A549 (cell line): ENCODE measurements around the gene TP53I11. TPM values are rescaled to one million over a fixed set of nuclear protein-coding genes. Genes with fewer than 3 reads are reported as not detected.

Experiments
- ATAC-seq, 2 experiments: fragments of 200-7000 bp in 1 of 2; fragments of >200 bp in 1 of 2; cut with Nextera tagmentation in 1 of 2; cut with Tn5 transposase in 1 of 2; 3 replicates each; pipeline versions ENCODE4 v1.8.0 to v1.9.1; 2018 to 2020; ENCODE audit warnings: mild to moderate bottlenecking in 1 of 2, moderate library complexity in 1 of 2
- CTCF ChIA-PET: fragments of 300-600 bp; sonication (Branson Sonifier 250); formaldehyde crosslinking; extraction: SDS; loops from one replicate; lab custom pipeline; 2021; ENCODE audit warnings: antibody characterized with exemption, inconsistent platforms; lab: Yijun Ruan, JAX
- POLR2A ChIA-PET: fragments of 350-600 bp; formaldehyde crosslinking; extraction: SDS; loops from one replicate; lab custom pipeline; 2021; ENCODE audit warnings: antibody characterized with exemption, inconsistent platforms; lab: Yijun Ruan, JAX
- DNase-seq, 2 experiments: peaks; one replicate each; pipeline versions ENCODE4 v3.0.0 to v3.0.0-alpha.2; 2011 to 2016; ENCODE audit warnings: low read depth in 1 of 2, low spot score in 1 of 2
- FAIRE-seq: peaks from 2 replicates; lab custom pipeline; 2011; peaks lifted over from hg19 to GRCh38; lab: Jason Lieb, UNC
- H3K27ac ChIP-seq, 2 experiments: fragments of >200 bp; sonication (Bioruptor Twin); formaldehyde crosslinking; 3 replicates each; pipeline ENCODE4 v1.5.1; 2016 to 2017
- H3K4me1 ChIP-seq: fragments of >200 bp; sonication (Bioruptor Twin); formaldehyde crosslinking; 3 replicates; pipeline ENCODE4 v1.6.1; 2016
- H3K4me2 ChIP-seq: fragments of >200 bp; sonication (Bioruptor Twin); formaldehyde crosslinking; 3 replicates; pipeline ENCODE4 v1.6.1; 2016
- H3K4me3 ChIP-seq: fragments of >200 bp; sonication (Bioruptor Twin); formaldehyde crosslinking; 3 replicates; pipeline ENCODE4 v1.5.1; 2016
- H3K9me3 ChIP-seq: fragments of >200 bp; sonication (Bioruptor Twin); formaldehyde crosslinking; 3 replicates; pipeline ENCODE4 v1.6.1; 2016
- CEBPB ChIP-seq, 2 experiments: fragments of >200 bp in 1 of 2; sonication (Bioruptor Twin) in 1 of 2; formaldehyde crosslinking in 1 of 2; IDR thresholded peaks; 2 replicates each; pipeline ENCODE4 v1.6.1; 2012 to 2016
- CTCF ChIP-seq: fragments of >200 bp; sonication (Bioruptor Twin); formaldehyde crosslinking; IDR thresholded peaks from 3 replicates; pipeline ENCODE4 v1.5.1; 2016
- EHMT2 ChIP-seq: fragments of 200-600 bp; sonication (generic); IDR thresholded peaks from 2 replicates; pipeline ENCODE4 v1.6.1; 2016; ENCODE audit warnings: antibody characterized with exemption, low read depth, mild to moderate bottlenecking, moderate library complexity
- ELK1 ChIP-seq: fragments of 150-350 bp; IDR thresholded peaks from 2 replicates; pipeline ENCODE4 v1.6.1; 2014; ENCODE audit warnings: low read depth, mild to moderate bottlenecking, low read length
- ESRRA ChIP-seq: fragments of 150-350 bp; IDR thresholded peaks from 2 replicates; pipeline ENCODE4 v1.6.1; 2014; ENCODE audit warnings: mild to moderate bottlenecking, low read length, borderline replicate concordance
- FOSL2 ChIP-seq, 2 experiments: fragments of 450-650 bp in 1 of 2; fragments of >200 bp in 1 of 2; sonication (Bioruptor Twin) in 1 of 2; formaldehyde crosslinking; IDR thresholded peaks; 2 replicates each; pipeline versions ENCODE4 v1.5.0 to v1.6.1; 2016 to 2020; ENCODE audit warnings: mild to moderate bottlenecking in 1 of 2, moderate library complexity in 1 of 2
- HES2 ChIP-seq: fragments of >200 bp; sonication (Bioruptor Twin); formaldehyde crosslinking; IDR thresholded peaks from 2 replicates; pipeline ENCODE4 v1.6.1; 2016
- HEYL ChIP-seq: fragments of 250-450 bp; sonication (Bioruptor Pico); IDR thresholded peaks from 2 replicates; pipeline ENCODE4 v1.8.0; 2021; ENCODE audit warnings: mild to moderate bottlenecking, moderate library complexity
- HMGXB4 ChIP-seq: fragments of 250-450 bp; sonication (Bioruptor Pico); IDR thresholded peaks from 2 replicates; pipeline ENCODE4 v1.5.0; 2021; ENCODE audit warnings: mild to moderate bottlenecking, moderate library complexity, borderline replicate concordance
- HOXB5 ChIP-seq: fragments of 250-450 bp; sonication (Bioruptor Pico); IDR thresholded peaks from 2 replicates; pipeline ENCODE4 v1.5.0; 2020; ENCODE audit warnings: mild to moderate bottlenecking, moderate library complexity
- JUN ChIP-seq, 2 experiments: fragments of >200 bp; sonication (Bioruptor Twin); formaldehyde crosslinking; IDR thresholded peaks; 2 replicates in 1 of 2; 3 replicates in 1 of 2; pipeline ENCODE4 v1.6.1; 2016 to 2017
- JUNB ChIP-seq: fragments of >200 bp; sonication (Bioruptor Twin); formaldehyde crosslinking; IDR thresholded peaks from 2 replicates; pipeline ENCODE4 v1.6.1; 2016
- KDM1A ChIP-seq: fragments of 200-600 bp; sonication (generic); IDR thresholded peaks from 2 replicates; pipeline ENCODE4 v1.6.1; 2016; ENCODE audit warnings: low read depth, mild to moderate bottlenecking
- KDM5A ChIP-seq: fragments of 200-600 bp; sonication (generic); IDR thresholded peaks from 2 replicates; pipeline ENCODE4 v1.6.1; 2016; ENCODE audit warnings: antibody characterized with exemption, mild to moderate bottlenecking
- MAFK ChIP-seq: fragments of 450-650 bp; IDR thresholded peaks from 2 replicates; pipeline ENCODE4 v1.6.1; 2014; ENCODE audit not compliant: partially characterized antibody
- MAZ ChIP-seq: fragments of 150-350 bp; IDR thresholded peaks from 2 replicates; pipeline ENCODE4 v1.6.1; 2014; ENCODE audit warnings: antibody characterized with exemption, low read depth, low read length, borderline replicate concordance
- MYC ChIP-seq: IDR thresholded peaks from 2 replicates; pipeline ENCODE4 v1.6.1; 2012; ENCODE audit warnings: mild to moderate bottlenecking, inconsistent platforms, low read length, improper control_type of control experiment, borderline replicate concordance
- NFE2L2 ChIP-seq: fragments of 150-350 bp; conservative IDR thresholded peaks from 2 replicates; pipeline ENCODE4 v1.6.1; 2014; ENCODE audit warnings: low read length
- RAD21 ChIP-seq, 2 experiments: fragments of >200 bp in 1 of 2; sonication (Bioruptor Twin) in 1 of 2; formaldehyde crosslinking in 1 of 2; IDR thresholded peaks in 1 of 2; conservative IDR thresholded peaks in 1 of 2; 2 replicates in 1 of 2; 3 replicates in 1 of 2; pipeline ENCODE4 v1.6.1; 2012 to 2018; ENCODE audit warnings: inconsistent platforms in 1 of 2
- RARB ChIP-seq: fragments of 250-450 bp; sonication (Bioruptor Pico); IDR thresholded peaks from 2 replicates; pipeline ENCODE4 v1.8.0; 2021; ENCODE audit warnings: mild to moderate bottlenecking, moderate library complexity
- RFX5 ChIP-seq: fragments of 450-650 bp; IDR thresholded peaks from 2 replicates; pipeline ENCODE4 v1.7.1; 2014; ENCODE audit warnings: antibody characterized with exemption, mild to moderate bottlenecking, moderate library complexity
- RNF2 ChIP-seq: fragments of 200-600 bp; sonication (generic); IDR thresholded peaks from 2 replicates; pipeline ENCODE4 v1.6.1; 2016; ENCODE audit warnings: low read depth, mild to moderate bottlenecking, antibody characterized with exemption, moderate library complexity, borderline replicate concordance
- WGBS: methylation state at CpG from one replicate; pipeline ENCODE4 v1.1.6; 2017; ENCODE audit errors: missing lambda C conversion rate; 5-methylcytosine and 5-hydroxymethylcytosine counted together
- polyA plus RNA-seq, 4 experiments: library from polyadenylated mRNA; depleted of rRNA in 3 of 4; stranded (reverse); fragments of >200 nt; fragmentation: RNase III in 1 of 4; extraction: RNeasy Plus Mini Kit Qiagen cat#74134 plus additional on column Dnase treatment in 1 of 4; gene quantifications; 2 replicates in 3 of 4; 3 replicates in 1 of 4; pipeline ENCODE4 v1.2.3, GENCODE V29; 2011 to 2017

The TP53I11 gene
- polyA plus RNA-seq, 2 of the 4 experiments (the other 2 are of a cell fraction), result 11.2 to 28.2 TPM

- H3K4me2 ChIP-seq, result no peak overlapping the region
- FAIRE-seq, result no peak
- no peak for TF ChIP-seq MYC
- peak; percentile 57 for TF ChIP-seq MAFK
- TF ChIP-seq, all 56 proteins: peak for 1
- CTCF ChIA-PET, result interaction anchor here (0.6 to 24.5 kb wide), 7 partner anchors 3 to 662 kb away, joined by 3 to 1740 read pairs (median 32); no protein-coding TSS in a partner anchor
- POLR2A ChIA-PET, result no interaction called here
- no peak overlapping the region for H3K4me3 ChIP-seq
- 0 out of 3 replicates have a peak, but pooled peaks cover 3% of the 10 kb centered on the region for H3K4me1 ChIP-seq
- ATAC-seq, result no peak
- DNase-seq, result no peak
- WGBS, result 87% methylated on average over 6 of the region's 13 CpGs
- H3K9me3 ChIP-seq, result no peaks in the 10 kb centered on the region
- no peak overlapping the region for H3K27ac ChIP-seq
Measured at GRCh38 chr11:44934735-44935250, 15.9 kb downstream of the TP53I11 start.

- no peak for DNase-seq
- Histone ChIP-seq H3K4me3 (no peak overlapping the region), H3K4me1 (0 out of 3 replicates have a peak, but pooled peaks cover 3% of the 10 kb centered on the region), H3K4me2 (no peak overlapping the region), H3K27ac (no peak overlapping the region), H3K9me3 (no peaks in the 10 kb centered on the region)
- TF ChIP-seq ESRRA (no peak), HES2 (no peak)
- 85% methylated on average over 2 of the region's 2 CpGs for WGBS
- ATAC-seq, result no peak
- POLR2A ChIA-PET, result no interaction called here
- FAIRE-seq, result no peak
- CTCF ChIA-PET, result interaction anchor here (0.6 to 24.5 kb wide), 9 partner anchors 8 to 837 kb away, joined by 3 to 1740 read pairs (median 4); no protein-coding TSS in a partner anchor
Measured at GRCh38 chr11:44934110-44934509, 16.6 kb downstream of the TP53I11 start.

GRCh38 chr11:44931466-44931865, 19.2 kb downstream of the TP53I11 start:
- DNase-seq, result no peak
- WGBS, result 73% methylated on average over 3 of the region's 3 CpGs
- Histone ChIP-seq H3K4me1 (no peaks in the 10 kb centered on the region), H3K9me3 (no peaks in the 10 kb centered on the region), H3K4me2 (no peak overlapping the region), H3K27ac (no peak overlapping the region), H3K4me3 (no peak overlapping the region)
- no peak for FAIRE-seq
- POLR2A ChIA-PET, result no interaction called here
- ATAC-seq, result no peak
- TF ChIP-seq HES2 (no peak), KDM5A (no peak), CEBPB (IDR thresholded peaks at IDR 0.05) (no peak), FOSL2 (IDR thresholded peaks at IDR 0.05) (no peak), FOSL2 (CRISPR knock-in tag; IDR thresholded peaks at IDR 0.05) (no peak), JUN (IDR thresholded peaks at IDR 0.05) (no peak), RNF2 (no peak), EHMT2 (no peak), KDM1A (no peak), JUNB (no peak), MAZ (no peak), HOXB5 (CRISPR knock-in tag) (no peak)
- CTCF ChIA-PET, result interaction anchor here (0.7 to 24.5 kb wide), 9 partner anchors 10 to 401 kb away, joined by 3 to 1740 read pairs (median 7); no protein-coding TSS in a partner anchor

- Histone ChIP-seq H3K4me3 (no peak overlapping the region), H3K9me3 (no peaks in the 10 kb centered on the region), H3K4me1 (no peaks in the 10 kb centered on the region), H3K27ac (no peak overlapping the region), H3K4me2 (no peak overlapping the region)
- WGBS, result 64% methylated on average over 13 of the region's 13 CpGs
- POLR2A ChIA-PET, result no interaction called here
- DNase-seq (no peak), ATAC-seq (no peak), FAIRE-seq (no peak)
- CTCF ChIA-PET, result interaction anchor here (1.1 to 24.5 kb wide), 8 partner anchors 11 to 402 kb away, joined by 3 to 1740 read pairs (median 9); no protein-coding TSS in a partner anchor
- TF ChIP-seq ELK1 (no peak), HEYL (CRISPR knock-in tag) (no peak), CTCF (no peak), NFE2L2 (no peak), KDM5A (no peak), HMGXB4 (CRISPR knock-in tag) (no peak), MAFK (no peak), RARB (CRISPR knock-in tag) (no peak), JUN (IDR thresholded peaks at IDR 0.05) (no peak), RFX5 (no peak), RAD21 (conservative IDR thresholded peaks at IDR 0.05 in 1 of 2, IDR thresholded peaks at IDR 0.05 in 1 of 2) (no peak)
Measured at GRCh38 chr11:44930588-44931302, 19.9 kb downstream of the TP53I11 start.
